ENCODE data around the gene PABPN1. TPM values are rescaled to one million over a fixed set of nuclear protein-coding genes. Genes with fewer than 3 reads are reported as not detected.

PABPN1 gene
- total and polyA plus RNA-seq, 7 donors = 65.2 to 104 (median 82.5) TPM

- Histone ChIP-seq H3K4me3 (no peak overlapping the region), H3K27me3 (ENCODE audit: insufficient read depth in 3 of 3, low read length in 2 of 3) (no peaks in the 10 kb centered on the region), H3K9me3 (no peaks in the 10 kb centered on the region), H3K27ac (no peak overlapping the region), H3K36me3 (ENCODE audit: insufficient read depth in 1 of 2, low read depth in 1 of 2) (no peaks in the 10 kb centered on the region), H3K4me1 (no peaks in the 10 kb centered on the region)
- TF ChIP-seq CTCF (IDR thresholded peaks at IDR 0.05) = no peak
- intact Hi-C loops (cut with DNase I) = no loop called here
- DNase-seq (no peak), ATAC-seq (no peak)
- 55 to 66% (median 60%) methylated on average over 3 of the region's 3 CpGs for WGBS, 3 donors
These were observed 23.2 kb downstream of the PABPN1 start for GRCh38 chr14:23344481-23344880.

GRCh38 chr14:23345987-23346692, 24.9 kb downstream of the PABPN1 start:
- ATAC-seq = no peak
- Histone ChIP-seq H3K27ac (no peak overlapping the region), H3K27me3 (ENCODE audit: insufficient read depth in 3 of 3, low read length in 2 of 3) (peaks cover 0 to 12% (median 0%) of the 10 kb centered on the region in 3 donors), H3K4me1 (no peaks in the 10 kb centered on the region), H3K36me3 (ENCODE audit: insufficient read depth in 1 of 2, low read depth in 1 of 2) (no peaks in the 10 kb centered on the region), H3K9me3 (no peaks in the 10 kb centered on the region), H3K4me3 (no peak overlapping the region)
- intact Hi-C loops (cut with DNase I) = no loop called here
- DNase-seq = no peak
- 73 to 86% (median 83%) methylated on average over 13 of the region's 13 CpGs for WGBS, 3 donors
- no peak for TF ChIP-seq CTCF (IDR thresholded peaks at IDR 0.05)

- Histone ChIP-seq H3K27me3 (ENCODE audit: insufficient read depth in 3 of 3, low read length in 2 of 3) (peaks cover 0 to 19% (median under 1%) of the 10 kb centered on the region in 3 donors), H3K4me3 (no peak overlapping the region), H3K4me1 (peaks cover 3% of the 10 kb centered on the region), H3K36me3 (ENCODE audit: insufficient read depth in 1 of 2, low read depth in 1 of 2) (no peaks in the 10 kb centered on the region), H3K9me3 (no peaks in the 10 kb centered on the region), H3K27ac (no peak overlapping the region)
- intact Hi-C loops (cut with DNase I) = no loop called here
- ATAC-seq (no peak), DNase-seq (no peak)
- no peak for TF ChIP-seq CTCF (IDR thresholded peaks at IDR 0.05)
- 80 to 81% (median 81%) methylated on average over 24 to 27 of the region's 27 CpGs for WGBS, 3 donors
These were observed 25.6 kb downstream of the PABPN1 start for GRCh38 chr14:23346693-23347405.

- no peaks in the 10 kb centered on the region for H3K36me3 ChIP-seq (ENCODE audit: insufficient read depth in 1 of 2, low read depth in 1 of 2)
- H3K27me3 ChIP-seq (ENCODE audit: insufficient read depth in 3 of 3, low read length in 2 of 3) = peaks cover 0 to 27% (median 7%) of the 10 kb centered on the region in 3 donors
- 90 to 95% (median 95%) methylated on average over 17 to 19 of the region's 19 CpGs for WGBS, 3 donors
- intact Hi-C loops (cut with DNase I) = no loop called here
- TF ChIP-seq CTCF (IDR thresholded peaks at IDR 0.05) = no peak
- DNase-seq (no peak), ATAC-seq (no peak)
- H3K4me3 ChIP-seq = no peak overlapping the region
- H3K9me3 ChIP-seq = no peaks in the 10 kb centered on the region
- H3K4me1 ChIP-seq = peaks cover 11% of the 10 kb centered on the region
- H3K27ac ChIP-seq = no peak overlapping the region
These were observed 26.4 kb downstream of the PABPN1 start for GRCh38 chr14:23347406-23348296.
